OCI-M2 (cell line): Measurements from ENCODE around the gene LDHA.
"Not testable (repeated sequence)": the region's sequence is repeated elsewhere in the genome, so short reads cannot be mapped to it uniquely, and the experiment has no call there.

Source experiments
- DNase-seq: peaks from one replicate; lab custom pipeline; 2025; ENCODE audit not compliant: unreplicated experiment; lab: John Stamatoyannopoulos, UW

The LDHA gene

DNA sequence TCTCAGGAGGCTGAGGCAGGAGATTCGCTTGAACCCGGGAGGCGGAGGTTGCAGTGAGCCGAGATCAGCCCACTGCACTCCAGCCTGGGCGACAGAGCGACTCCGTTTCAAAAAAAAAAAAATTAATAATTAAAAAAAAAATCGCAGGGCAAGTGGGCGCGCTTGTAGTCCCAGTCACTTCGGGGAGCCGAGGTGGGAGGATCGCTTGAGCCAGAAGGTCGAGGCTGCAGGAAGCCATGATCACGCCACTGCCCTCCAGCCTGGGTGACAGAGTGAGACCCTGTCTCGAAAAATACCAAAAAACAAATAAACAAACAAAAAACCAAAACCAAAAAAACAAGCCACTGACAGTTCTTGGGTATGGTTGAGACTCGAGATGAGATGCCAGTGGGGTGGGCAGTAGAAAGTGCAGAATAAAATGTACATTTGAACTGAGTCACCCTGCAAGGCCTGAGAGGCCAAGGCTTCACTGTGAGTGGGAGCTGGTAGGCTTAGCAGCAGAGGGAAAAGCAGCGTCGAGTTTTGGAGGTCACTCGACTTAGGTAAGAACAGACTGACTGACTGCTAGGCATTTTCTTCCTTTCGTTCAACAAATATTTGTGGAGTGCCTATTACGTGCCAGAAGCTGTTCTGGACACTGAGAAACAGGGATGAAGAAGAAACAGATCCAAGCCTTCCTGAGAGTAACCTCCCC is 635 bp upstream of the LDHA start:
- no peak for DNase-seq

DNA sequence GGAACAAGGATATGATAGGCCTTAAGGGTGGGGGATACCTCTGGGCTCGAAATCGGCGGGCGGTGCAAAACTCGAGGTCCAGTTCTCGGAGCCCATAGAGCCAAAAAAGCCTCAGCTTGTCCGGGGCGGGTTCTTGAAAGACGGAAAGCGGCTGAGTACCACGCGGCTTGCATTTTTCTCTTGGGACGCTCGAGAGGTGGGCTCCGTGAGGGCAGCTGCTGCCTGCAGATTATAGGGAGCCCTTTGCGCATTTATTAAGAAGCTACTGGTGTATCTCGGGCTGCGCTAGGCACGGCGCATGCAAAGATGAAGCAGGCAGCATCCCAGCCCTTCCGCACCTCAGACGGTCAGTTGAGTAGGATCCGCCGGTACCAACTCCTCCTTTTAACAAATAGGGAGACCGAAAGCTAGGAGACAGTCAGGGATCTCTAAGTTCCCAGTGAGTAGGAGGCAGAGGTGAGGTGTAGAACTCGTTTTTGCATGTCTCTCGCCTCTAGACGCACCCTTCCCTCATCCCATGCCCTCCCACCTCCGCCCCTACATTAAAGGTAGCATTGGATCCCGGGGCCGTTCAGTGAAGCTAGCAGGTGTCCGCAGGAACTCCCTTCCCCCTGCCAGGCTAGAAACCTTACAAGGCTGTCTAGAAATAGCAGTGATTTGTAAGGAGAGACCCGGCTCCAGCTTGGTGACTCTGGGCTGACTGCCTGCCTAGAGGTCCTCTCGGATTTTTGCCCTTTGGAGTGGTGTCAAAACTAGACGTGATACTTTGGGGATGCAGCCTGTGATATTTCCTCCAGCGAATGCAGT is 768 bp downstream of the LDHA start:
- DNase-seq, result no peak

DNA sequence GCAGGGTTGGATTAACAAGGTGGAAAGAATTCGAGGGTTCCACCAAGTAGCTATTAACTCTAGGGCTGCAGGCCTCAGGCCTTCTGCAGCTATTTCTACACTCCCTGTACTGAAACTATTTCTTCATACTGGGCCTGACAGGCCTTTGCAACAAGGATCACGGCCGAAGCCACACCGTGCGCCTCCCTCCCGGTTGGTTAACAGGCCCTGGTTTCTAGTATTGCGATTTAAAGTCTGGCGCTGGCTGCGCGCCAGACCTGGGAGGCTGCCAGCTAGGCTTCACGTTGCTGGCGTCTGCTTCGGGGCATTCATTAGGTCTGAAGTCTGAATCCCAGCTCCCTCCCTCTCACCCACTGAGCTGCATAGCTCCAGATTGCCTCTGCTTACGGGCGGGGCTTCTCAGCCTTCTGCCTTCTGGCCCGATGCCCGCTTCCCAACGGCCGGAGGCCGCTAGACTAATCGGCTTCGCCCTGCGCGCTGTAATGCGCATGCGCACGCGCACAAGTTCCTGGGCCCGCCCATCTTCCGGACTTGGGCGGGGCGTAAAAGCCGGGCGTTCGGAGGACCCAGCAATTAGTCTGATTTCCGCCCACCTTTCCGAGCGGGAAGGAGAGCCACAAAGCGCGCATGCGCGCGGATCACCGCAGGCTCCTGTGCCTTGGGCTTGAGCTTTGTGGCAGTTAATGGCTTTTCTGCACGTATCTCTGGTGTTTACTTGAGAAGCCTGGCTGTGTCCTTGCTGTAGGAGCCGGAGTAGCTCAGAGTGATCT is 1.6 kb downstream of the LDHA start:
- peak; percentile 81 for DNase-seq

DNA sequence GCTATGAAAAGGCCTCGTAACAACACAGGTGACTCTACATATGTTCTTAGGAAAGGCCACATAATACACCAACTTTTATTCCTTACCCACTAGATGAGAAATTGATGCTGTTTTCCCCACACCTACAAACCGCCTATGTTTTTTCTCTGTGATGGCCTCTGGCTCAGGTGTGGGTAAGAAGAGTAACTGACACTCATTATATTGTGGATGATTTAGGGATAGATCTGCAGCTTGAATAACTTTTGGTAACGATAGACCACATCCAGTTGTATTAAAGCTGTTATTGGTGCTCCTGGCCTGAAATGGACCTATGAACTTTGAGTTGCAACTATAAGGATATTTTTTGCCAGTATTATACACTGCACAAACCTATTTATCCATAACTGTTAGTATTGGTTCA is 3.6 kb downstream of the LDHA start:
- no peak for DNase-seq

DNA sequence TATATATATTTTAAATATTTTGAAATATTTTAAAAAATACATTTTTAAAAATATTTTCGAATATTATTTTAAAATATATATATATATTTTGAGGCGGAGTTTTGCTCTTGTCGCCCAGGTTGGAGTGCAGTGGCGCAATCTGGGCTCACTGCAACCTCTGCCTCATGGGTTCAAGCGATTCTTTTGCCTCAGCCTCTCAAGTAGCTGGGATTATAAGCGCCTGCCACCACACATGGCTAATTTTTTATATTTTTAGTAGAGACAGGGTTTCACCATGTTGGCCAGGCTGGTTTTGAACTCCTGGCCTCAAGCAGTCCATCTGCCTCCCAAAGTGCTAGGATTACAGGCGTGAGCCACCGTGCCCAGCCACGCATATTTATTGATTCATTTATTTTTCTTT is 6.7 kb downstream of the LDHA start:
- not testable (repeated sequence) for DNase-seq

DNA sequence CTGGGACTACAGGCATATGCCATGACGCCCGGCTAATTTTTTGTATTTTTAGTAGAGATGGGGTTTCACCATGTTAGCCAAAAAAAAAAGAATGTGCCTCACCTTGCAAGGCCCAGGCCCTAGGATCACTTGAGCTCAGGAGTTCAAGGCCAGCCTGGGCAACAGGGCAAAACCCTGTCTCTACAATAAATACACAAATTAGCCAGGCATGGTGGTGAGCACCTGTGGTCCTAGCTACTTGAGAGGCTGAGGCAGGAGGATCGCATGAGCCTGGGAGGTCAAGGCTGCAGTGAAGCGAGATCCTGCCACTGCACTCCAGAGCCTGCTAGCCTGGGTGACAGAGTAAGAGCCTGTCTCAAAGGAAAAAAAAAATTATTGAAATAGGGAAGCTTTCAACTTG is 9.7 kb downstream of the LDHA start:
- DNase-seq, result no peak

DNA sequence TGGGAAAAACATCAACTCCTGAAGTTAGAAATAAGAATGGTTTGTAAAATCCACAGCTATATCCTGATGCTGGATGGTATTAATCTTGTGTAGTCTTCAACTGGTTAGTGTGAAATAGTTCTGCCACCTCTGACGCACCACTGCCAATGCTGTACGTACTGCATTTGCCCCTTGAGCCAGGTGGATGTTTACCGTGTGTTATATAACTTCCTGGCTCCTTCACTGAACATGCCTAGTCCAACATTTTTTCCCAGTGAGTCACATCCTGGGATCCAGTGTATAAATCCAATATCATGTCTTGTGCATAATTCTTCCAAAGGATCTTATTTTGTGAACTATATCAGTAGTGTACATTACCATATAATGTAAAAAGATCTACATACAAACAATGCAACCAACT is 13.0 kb downstream of the LDHA start:
- not testable (repeated sequence) for DNase-seq

DNA sequence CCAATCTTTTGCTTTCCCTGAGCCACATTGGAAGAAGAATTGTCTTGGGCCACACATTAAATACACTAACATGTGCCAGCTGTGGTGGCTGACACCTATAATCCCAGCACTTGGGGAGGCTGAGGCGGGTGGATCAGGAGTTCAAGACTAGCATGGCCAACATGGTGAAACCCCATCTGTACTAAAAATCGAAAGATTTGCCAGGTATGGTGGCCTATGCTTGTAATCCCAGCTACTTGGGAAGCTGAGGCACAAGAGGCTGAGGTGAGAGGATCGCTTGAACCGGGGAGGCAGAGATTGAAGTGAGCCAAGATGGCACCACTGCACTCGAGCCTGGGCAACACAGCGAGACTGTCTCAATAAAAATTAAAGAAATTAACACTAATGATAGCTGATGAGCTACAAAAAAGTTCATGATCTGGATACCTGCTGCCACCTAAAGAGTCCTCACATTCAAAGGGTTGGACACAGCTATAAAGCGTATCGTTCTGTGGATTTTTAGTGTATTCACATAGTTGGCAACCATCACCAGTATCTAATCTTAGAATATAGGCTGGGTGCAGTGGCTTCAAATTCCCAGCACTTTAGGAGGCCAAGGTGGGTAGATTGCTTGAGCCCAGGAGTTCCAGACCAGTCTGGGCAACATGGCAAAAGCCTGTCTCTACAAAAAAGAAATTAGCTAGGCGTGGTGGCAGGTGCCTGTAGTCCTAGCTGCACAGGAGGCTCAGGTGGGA is 14.4 kb downstream of the LDHA start:
- DNase-seq, result no peak

DNA sequence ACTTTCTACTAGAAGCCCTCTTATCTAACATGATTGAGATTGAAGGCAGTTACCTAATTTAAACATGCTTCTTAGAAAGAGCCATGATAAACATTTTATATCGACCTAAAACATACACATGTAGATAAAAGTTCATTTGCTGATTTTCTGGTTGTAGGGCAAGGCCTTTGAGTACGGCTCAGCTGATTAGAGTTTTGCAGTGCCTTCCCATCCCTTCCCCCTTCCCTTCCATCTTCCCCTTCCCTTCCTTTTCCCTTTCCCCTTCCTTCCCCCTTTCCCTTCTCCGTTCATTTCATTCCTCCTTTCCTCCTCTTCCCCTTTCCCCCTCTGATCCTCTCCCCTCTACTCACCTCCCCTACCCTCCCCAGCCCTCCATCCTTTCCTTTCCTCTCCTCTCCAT is 22.1 kb downstream of the LDHA start:
- no peak for DNase-seq

DNA sequence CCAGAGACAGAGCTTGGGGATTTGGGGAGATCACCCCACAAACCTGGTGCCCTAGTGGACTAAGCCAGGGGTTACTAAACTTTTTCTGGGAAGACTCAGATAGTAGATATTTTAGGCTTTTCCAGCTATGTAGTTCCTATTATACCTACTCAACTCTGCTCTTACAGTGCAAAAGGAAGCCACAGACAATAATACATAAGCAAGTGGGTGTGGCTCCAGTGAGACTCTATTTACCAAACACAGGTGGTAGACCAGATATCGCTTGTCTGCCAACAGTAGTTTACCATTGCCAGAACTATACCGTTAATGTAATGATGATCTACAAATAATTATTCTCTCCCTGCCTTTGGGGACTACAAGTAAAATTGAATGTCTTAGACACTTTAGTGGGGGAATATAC is 24.7 kb downstream of the LDHA start:
- no peak for DNase-seq

DNA sequence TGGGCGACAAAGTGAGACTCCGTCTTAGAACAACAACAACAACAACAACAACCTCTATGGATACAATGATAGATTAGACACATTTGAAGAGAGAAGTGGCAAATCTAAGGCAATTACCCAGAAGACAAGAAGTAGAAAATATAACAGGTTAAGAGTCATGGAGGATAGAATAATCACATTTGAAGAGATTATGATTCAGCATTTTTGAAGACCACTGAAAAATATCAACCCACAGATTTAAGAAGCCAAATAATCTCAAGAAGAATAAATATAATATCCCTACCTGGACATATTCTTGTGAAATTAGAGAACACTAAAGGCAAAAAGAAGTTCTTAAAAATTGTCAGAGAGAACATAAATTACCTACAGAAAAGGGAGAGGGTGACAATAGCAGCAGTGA is 25.7 kb downstream of the LDHA start:
- DNase-seq, result no peak

DNA sequence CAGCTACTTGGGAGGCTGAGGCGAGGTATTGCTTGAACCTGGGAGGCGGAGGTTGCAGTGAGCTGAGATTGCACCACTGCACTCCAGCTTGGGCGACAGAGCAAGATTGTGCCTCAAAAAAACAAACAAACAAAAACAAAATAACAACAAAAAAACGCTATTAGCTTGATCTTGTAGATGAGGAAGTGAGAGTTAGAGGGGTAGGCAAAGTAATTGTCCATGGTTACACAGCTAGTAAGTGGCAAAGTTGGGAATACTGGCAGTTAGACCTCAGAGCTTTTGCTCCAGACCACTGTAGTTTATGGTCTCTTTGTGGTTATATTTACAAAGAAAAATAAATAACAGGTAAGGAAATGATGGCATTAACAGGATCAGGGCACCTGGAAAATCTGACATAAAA is 32.9 kb downstream of the LDHA start:
- no peak for DNase-seq

DNA sequence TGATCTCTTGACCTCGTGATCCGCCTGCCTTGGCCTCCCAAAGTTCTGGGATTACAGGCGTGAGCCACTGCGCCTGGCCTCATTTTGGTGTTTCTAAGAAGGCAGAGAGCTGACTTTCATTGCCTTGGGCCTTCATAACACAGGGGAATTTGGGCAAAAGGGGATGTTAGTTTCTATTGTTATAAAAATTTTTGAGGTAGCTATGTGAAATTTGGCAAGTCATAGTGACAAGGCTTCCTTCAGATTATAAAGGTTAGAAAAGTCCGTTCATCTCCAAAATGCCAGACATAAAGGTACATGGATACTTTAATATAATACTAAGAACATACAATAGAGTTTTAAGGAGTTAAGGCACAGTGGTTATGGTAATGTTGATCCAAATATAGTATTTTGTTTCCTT is 35.0 kb downstream of the LDHA start:
- no peak for DNase-seq

DNA sequence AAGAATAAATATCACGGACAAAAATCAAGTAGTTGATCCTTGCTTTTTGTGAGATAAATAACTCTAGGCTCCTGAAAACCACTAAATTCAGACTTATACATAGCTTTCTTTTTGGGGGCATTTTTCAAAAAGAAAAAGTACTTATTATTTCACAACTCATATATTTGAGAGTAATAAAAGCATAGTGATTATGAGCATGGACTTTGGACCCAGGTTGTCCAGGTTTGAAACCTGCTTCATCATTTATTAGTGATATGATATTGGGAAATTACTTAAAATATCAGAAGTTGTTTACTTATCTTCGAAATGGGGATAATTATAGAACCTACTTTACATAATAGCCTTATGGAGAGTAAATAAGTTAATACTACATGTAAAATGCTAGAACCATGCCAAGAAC is 44.3 kb downstream of the LDHA start:
- DNase-seq, result no peak

DNA sequence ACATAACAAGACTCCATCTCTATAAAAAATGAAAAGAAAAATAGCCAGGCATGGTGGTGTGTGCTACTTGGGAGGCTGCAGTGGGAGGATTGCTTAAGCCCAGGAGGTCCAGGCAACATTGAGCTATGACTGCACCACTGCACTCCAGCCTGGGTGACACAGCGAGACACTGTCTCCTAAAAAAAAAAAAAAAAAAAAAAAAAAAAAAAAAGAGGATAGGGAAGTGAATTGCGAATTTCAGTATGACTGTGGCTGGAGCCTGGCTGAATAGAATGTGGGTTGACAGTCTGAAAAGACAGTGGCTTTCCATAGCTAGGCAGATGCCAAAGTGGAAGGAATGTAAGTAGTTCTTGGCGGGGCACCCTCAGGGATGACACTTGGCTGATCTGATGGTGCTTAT is 54.9 kb downstream of the LDHA start:
- no peak for DNase-seq

DNA sequence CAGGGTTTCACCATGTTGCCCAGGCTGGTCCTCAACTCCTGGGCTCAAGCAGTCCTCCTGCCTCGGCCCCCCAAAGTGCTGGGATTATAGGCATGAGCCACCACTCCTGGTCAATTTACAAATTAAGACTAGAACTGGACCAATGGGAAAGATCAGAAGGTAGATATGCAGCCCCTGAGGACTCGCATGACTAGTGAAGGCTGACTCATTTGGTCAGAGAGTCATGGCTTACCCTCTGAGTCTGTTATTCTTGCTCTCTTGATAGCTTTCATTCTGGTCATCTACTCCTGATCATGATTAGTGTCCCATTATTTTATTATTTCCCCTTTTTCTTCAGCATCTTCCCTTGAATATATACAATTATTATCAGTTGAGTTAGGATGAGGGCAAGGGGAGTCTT is 58.6 kb downstream of the LDHA start:
- no peak for DNase-seq

DNA sequence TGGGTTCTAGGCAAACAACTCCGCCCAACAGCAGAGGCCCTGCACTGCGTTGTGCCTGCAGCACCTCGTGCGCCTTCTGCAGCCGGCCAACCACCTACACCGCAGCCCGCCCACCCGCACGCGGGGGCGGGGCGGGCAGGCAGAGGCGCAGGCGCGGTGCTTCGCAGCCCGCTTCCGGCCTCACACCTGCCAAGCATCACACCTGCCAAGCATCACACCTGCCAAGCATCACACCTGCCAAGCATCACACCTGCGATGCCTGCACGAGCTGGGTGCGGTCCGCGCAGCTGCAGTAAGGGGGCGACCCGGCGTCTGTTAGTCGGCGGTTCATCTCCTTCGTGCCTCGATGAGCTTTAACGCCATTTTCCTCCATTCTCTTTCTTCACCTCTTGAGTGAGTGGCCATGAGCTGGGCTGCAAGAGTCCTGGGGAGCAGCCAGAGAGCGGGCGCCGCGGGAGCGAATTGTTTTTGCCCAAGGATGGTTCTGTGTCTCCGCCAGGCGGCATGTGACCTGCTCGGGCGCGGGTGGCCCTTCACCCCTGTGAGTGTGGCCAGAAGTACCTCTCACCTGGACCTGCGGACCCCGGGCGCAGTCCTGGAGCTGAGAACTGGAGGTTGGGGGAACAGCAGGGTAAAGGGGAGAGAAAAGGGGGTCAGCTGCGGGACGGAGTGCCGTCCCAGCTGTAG is 61.5 kb downstream of the LDHA start, which contains the start of gene LDHAL6A:
TSS of gene LDHAL6A (plus strand) at position 171 of the 687 bp plus-strand sequence. CDS start 825 bp downstream, outside the sequence.
- DNase-seq, result no peak

DNA sequence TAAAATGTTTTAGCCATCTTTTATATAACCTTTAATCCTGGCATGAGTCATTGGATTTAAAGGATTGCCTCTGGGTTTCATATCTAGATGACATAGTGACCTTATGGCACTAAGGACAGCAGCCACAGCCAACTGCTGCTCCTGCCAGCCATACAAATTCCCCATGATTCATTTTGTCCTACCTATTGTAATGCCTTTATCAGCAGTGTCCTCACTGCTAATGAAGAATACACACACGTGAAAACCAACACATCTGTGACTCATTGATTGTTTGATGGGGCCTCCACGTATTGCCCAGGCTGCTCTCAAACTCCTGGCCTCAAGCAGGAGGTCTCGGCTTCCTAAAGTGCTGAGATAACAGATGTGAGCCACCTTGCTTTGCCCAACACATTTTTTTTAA is 63.1 kb downstream of the LDHA start:
- no peak for DNase-seq
